GM12891 (cell line): ENCODE data around the gene NDUFV3.

ENCODE experiments used
- POLR2A ChIP-seq: IDR thresholded peaks from 2 replicates; pipeline ENCODE4 v1.6.1; 2011; ENCODE audit warnings: low read depth, low read length, control low read depth
- POLR2AphosphoS5 ChIP-seq: IDR thresholded peaks from 2 replicates; pipeline ENCODE4 v1.6.1; 2011; ENCODE audit warnings: low read depth, low read length, control low read depth

DNA sequence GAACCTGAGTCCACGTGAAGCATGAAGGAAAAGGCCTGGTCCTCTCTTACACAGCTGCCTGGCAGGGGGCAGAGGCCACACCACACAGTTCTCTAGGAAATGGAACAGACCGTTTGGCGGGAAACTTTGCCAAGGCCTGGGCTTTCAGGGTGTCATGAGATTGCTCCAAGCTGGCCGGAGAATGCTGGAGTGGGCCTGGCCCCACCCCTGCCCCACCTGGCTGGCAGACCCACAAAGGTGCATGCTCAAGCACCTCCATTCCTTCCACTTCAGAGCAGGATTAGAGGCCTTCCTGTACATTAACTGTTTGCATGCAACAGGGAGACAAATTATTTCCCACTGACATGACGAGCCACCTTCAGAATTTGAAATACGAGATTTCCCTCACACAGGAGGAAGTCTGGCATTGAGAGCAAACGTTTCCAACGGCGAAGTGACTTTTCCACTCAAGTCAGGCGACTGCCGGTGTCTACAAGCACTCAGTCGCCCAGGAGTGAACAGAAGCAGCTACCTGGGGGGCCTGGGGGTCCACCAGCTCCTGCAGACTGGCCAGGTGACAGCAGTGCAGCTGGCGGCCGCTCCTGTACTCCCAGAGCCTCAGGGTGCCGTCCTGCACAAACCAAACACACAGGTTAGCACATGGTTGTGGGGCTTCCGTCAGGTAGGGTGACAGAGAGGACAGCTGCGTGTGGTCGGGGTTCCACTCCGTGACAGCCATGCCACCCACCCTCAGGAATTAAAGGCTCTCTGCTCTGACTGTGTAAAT is 37.8 kb upstream of the NDUFV3 start:
- TF ChIP-seq POLR2AphosphoS5 (no peak), POLR2A (no peak)
